OCI-LY3 (cell line): ENCODE measurements around the gene SPOCK1.

Source experiments
- H2AFZ ChIP-seq: fragments of 200-600, 300-600 bp; shearing (Covaris generic); 2 replicates; pipeline ENCODE4 v1.6.0; 2014; ENCODE audit warnings: antibody characterized with exemption, low read depth, low read length
- H3K27ac ChIP-seq: fragments of 200-600, 300-600 bp; sonication (generic); 2 replicates; pipeline ENCODE4 v1.5.1; 2014; ENCODE audit warnings: mild to moderate bottlenecking, low read length, moderate library complexity, mixed read lengths
- H3K27me3 ChIP-seq: fragments of 200-600, 300-600 bp; sonication (generic); 2 replicates; pipeline ENCODE4 v1.6.1; 2014; ENCODE audit warnings: low read depth, low read length, mixed read lengths
- H3K36me3 ChIP-seq: fragments of 200-600, 300-600 bp; sonication (generic); replicated peaks from 2 replicates; pipeline ENCODE3; 2014; ENCODE audit warnings: low read depth, low read length, mixed read lengths
- H3K4me1 ChIP-seq: fragments of 300-600, 200-600 bp; sonication (generic); 2 replicates; pipeline ENCODE4 v1.6.1; 2014; ENCODE audit warnings: low read length, mixed read lengths
- H3K4me2 ChIP-seq: fragments of 200-600, 300-600 bp; sonication (generic); 2 replicates; pipeline ENCODE4 v1.6.1; 2014; ENCODE audit warnings: low read length, mixed read lengths
- H3K4me3 ChIP-seq: fragments of 300-600, 200-600 bp; sonication (generic); 2 replicates; pipeline ENCODE4 v1.5.1; 2014; ENCODE audit warnings: antibody characterized with exemption, mild to moderate bottlenecking, low read length, moderate library complexity
- H3K79me2 ChIP-seq: fragments of 300-600, 200-600 bp; shearing (Covaris generic); 2 replicates; pipeline ENCODE4 v1.6.1; 2014; ENCODE audit warnings: mild to moderate bottlenecking, low read length, mixed read lengths
- H3K9ac ChIP-seq: fragments of 300-600, 200-600 bp; shearing (Covaris generic); 2 replicates; pipeline ENCODE4 v1.6.0; 2014; ENCODE audit warnings: mild to moderate bottlenecking, low read length, moderate library complexity
- H3K9me3 ChIP-seq: fragments of 200-600, 300-600 bp; shearing (Covaris generic); 2 replicates; pipeline ENCODE4 v1.6.1; 2014; ENCODE audit warnings: low read length, mixed read lengths; ENCODE audit not compliant: insufficient read depth
- H4K20me1 ChIP-seq: fragments of 200-600, 300-600 bp; sonication (generic); 2 replicates; pipeline ENCODE4 v1.6.1; 2016; ENCODE audit warnings: low read length, mixed read lengths; ENCODE audit not compliant: insufficient read depth
- EZH2phosphoT487 ChIP-seq: fragments of 200-600 bp; shearing (Covaris generic); IDR thresholded peaks from 2 replicates; pipeline ENCODE4 v1.6.1; 2018; ENCODE audit warnings: antibody characterized with exemption, mixed run types, low read depth
- TF ChIP-seq, protein P1 (sequence below): fragments of 200-600, 300-600 bp; sonication (generic); IDR thresholded peaks from 2 replicates; pipeline ENCODE4 v1.5.1; 2014; ENCODE audit warnings: antibody characterized with exemption, low read length, low read depth

Gene SPOCK1

DNA sequence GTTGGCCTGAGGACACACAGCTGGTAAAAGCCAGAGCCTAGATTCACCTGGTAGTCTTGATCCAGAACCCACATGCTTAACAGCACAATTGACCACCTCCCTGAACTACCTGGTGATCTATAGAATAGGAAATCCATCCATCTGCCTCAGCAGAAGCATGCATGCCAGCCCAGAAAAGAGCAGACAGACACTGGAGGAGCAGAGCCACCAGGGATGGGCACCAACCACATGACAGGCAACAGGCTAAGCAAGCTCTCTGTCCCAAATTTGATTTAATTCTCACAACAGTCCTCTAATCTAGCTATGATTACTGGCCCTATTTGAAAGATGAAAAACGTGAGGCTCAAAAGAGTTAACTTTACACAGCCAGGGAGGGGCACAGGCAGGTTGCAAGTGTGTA lies 208.1 kb downstream of the SPOCK1 start:
- H3K79me2 ChIP-seq, result no peaks in the 10 kb centered on the region
- no peaks in the 10 kb centered on the region for H4K20me1 ChIP-seq
- H3K9me3 ChIP-seq, result no peaks in the 10 kb centered on the region
- no peak overlapping the region for H3K4me3 ChIP-seq
- no peak overlapping the region for H3K4me2 ChIP-seq
- TF ChIP-seq EZH2phosphoT487, result no peak
- TF ChIP-seq, protein P1, sequence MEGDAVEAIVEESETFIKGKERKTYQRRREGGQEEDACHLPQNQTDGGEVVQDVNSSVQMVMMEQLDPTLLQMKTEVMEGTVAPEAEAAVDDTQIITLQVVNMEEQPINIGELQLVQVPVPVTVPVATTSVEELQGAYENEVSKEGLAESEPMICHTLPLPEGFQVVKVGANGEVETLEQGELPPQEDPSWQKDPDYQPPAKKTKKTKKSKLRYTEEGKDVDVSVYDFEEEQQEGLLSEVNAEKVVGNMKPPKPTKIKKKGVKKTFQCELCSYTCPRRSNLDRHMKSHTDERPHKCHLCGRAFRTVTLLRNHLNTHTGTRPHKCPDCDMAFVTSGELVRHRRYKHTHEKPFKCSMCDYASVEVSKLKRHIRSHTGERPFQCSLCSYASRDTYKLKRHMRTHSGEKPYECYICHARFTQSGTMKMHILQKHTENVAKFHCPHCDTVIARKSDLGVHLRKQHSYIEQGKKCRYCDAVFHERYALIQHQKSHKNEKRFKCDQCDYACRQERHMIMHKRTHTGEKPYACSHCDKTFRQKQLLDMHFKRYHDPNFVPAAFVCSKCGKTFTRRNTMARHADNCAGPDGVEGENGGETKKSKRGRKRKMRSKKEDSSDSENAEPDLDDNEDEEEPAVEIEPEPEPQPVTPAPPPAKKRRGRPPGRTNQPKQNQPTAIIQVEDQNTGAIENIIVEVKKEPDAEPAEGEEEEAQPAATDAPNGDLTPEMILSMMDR, result no peak
- 0 out of 2 replicates have a peak, but pooled peaks cover 2% of the 10 kb centered on the region for H3K27me3 ChIP-seq
- no peak overlapping the region for H3K27ac ChIP-seq
- no peaks in the 10 kb centered on the region for H3K4me1 ChIP-seq
- no peaks in the 10 kb centered on the region for H3K36me3 ChIP-seq
- no peak overlapping the region for H2AFZ ChIP-seq
- H3K9ac ChIP-seq, result no peak overlapping the region

DNA sequence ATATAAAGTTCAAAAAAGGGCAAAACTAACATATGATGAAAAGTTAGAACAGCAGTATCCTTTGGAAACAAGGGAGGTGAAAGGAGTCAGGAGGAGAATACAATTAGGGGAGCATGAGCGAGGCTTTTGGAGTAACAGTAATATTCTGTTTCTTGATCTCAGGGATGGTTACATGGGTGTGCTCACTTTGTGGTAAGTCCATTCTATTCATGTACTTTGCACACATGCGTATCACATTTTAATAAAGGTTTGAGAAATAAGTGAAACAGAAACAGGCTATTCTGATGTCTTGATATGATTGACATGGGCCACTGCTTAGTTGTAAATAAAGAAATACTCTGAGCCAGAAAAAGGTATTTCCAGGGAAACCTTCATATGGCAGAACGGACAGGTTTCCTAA lies 208.8 kb downstream of the SPOCK1 start:
- H2AFZ ChIP-seq, result no peak overlapping the region
- no peaks in the 10 kb centered on the region for H3K79me2 ChIP-seq
- TF ChIP-seq, protein P1, result no peak
- no peak for TF ChIP-seq EZH2phosphoT487
- H3K4me2 ChIP-seq, result no peak overlapping the region
- no peak overlapping the region for H3K27ac ChIP-seq
- 0 out of 2 replicates have a peak, but pooled peaks cover 2% of the 10 kb centered on the region for H3K27me3 ChIP-seq
- no peaks in the 10 kb centered on the region for H3K36me3 ChIP-seq
- no peaks in the 10 kb centered on the region for H3K9me3 ChIP-seq
- H3K4me3 ChIP-seq, result no peak overlapping the region
- H3K9ac ChIP-seq, result no peak overlapping the region
- H3K4me1 ChIP-seq, result no peaks in the 10 kb centered on the region
- H4K20me1 ChIP-seq, result no peaks in the 10 kb centered on the region

DNA sequence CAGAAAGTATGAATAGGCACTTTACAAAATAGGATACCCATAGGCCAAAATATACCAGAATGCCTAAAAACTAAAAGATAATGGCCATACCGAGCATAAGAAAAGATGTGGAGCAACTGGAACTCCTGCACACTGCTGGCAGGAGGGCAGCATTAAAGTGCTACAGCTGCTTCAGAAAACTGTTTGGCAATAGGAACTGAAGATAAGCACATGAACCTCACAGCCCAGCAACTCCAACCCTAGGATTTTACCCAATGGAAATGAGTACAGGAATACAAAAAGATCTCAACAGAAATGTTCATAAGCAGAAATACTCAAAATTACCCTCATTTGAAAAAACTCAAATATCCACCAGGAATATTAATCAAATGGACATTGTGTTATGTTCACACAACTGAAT lies 209.3 kb downstream of the SPOCK1 start:
- Histone ChIP-seq H3K9me3 (no peaks in the 10 kb centered on the region), H3K4me1 (no peaks in the 10 kb centered on the region), H3K4me3 (no peak overlapping the region), H3K27me3 (0 out of 2 replicates have a peak, but pooled peaks cover 2% of the 10 kb centered on the region), H3K27ac (no peak overlapping the region), H4K20me1 (no peaks in the 10 kb centered on the region), H2AFZ (no peak overlapping the region), H3K9ac (no peak overlapping the region), H3K4me2 (no peak overlapping the region), H3K79me2 (no peaks in the 10 kb centered on the region), H3K36me3 (no peaks in the 10 kb centered on the region)
- TF ChIP-seq EZH2phosphoT487, result no peak
- TF ChIP-seq, protein P1, result no peak

DNA sequence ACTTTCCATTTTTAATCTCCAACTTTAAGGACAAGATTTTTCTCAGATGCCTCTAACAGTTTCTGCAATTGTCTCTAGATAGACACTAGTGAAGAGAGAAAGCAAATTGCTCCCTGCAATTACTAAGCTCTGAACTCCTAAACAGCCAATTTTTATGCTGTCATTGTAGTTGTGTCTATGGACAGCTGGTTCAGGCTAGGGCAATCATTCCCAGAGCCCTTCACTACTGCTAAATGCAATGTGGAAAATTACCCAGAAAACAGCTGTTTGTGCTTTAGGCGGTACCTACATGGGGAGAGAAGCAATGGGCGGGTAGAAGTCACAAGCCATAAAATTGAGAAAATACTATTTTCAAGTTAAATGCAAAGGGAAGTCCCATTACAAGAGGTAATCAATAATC lies 211.6 kb downstream of the SPOCK1 start:
- Histone ChIP-seq H2AFZ (no peak overlapping the region), H3K4me2 (no peak overlapping the region), H3K79me2 (no peaks in the 10 kb centered on the region), H3K27ac (no peak overlapping the region), H3K36me3 (no peaks in the 10 kb centered on the region), H3K4me1 (no peaks in the 10 kb centered on the region), H3K4me3 (no peak overlapping the region), H3K9me3 (no peaks in the 10 kb centered on the region), H4K20me1 (no peaks in the 10 kb centered on the region), H3K27me3 (0 out of 2 replicates have a peak, but pooled peaks cover 2% of the 10 kb centered on the region), H3K9ac (no peak overlapping the region)
- no peak for TF ChIP-seq EZH2phosphoT487
- TF ChIP-seq, protein P1, result no peak
